ENCODE results near the gene RRBP1.

DNA sequence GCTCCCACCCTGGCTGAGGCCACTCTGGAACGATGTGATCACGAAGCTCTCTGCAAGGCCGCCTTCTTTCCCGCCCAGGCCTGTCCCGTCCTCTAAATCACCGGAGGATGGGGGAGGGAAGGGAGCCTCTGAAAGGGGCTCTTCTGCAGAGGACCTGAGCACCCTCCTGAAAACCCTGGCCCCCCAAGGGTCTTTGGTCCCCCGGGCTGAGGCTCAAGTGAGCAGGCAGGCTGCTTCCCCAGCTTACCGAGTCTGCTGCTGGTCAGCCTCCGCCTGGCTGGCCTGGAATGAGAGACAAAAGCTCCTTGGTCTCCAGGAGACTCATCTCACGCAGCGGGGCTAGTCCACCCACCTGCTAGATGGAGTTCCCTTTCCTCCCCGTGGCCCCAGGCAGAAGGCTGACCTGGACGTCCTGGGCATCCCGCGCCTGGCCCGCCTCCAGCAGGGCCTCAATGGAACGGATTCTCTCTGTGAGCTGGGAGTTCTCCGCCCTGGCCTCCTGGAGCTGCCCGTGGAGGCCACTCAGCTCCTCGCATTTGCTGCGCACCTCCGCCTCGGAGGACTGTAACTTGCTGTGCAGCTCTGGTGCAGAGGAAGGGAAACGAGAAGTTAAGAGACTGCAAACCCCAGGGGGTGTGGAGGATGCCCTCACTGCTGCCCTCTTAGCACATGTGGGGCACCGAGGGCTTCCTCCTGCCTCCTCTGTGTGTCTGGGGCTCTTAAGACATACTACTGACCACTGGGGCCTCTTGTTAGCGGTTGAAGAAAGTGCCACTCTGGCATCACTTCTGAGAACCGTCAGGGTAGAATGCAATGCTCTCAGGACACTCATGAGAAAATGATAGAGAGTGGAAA lies 54.7 kb downstream of the RRBP1 start:
- TF ChIP-seq, protein P1, sequence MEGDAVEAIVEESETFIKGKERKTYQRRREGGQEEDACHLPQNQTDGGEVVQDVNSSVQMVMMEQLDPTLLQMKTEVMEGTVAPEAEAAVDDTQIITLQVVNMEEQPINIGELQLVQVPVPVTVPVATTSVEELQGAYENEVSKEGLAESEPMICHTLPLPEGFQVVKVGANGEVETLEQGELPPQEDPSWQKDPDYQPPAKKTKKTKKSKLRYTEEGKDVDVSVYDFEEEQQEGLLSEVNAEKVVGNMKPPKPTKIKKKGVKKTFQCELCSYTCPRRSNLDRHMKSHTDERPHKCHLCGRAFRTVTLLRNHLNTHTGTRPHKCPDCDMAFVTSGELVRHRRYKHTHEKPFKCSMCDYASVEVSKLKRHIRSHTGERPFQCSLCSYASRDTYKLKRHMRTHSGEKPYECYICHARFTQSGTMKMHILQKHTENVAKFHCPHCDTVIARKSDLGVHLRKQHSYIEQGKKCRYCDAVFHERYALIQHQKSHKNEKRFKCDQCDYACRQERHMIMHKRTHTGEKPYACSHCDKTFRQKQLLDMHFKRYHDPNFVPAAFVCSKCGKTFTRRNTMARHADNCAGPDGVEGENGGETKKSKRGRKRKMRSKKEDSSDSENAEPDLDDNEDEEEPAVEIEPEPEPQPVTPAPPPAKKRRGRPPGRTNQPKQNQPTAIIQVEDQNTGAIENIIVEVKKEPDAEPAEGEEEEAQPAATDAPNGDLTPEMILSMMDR (IDR thresholded peaks at IDR 0.05) = no peak
- no peak for TF ChIP-seq POLR2A (IDR thresholded peaks at IDR 0.05)

Measured in breast epithelium (tissue), 3 donors.